ENCODE results near the gene USP33.

DNA sequence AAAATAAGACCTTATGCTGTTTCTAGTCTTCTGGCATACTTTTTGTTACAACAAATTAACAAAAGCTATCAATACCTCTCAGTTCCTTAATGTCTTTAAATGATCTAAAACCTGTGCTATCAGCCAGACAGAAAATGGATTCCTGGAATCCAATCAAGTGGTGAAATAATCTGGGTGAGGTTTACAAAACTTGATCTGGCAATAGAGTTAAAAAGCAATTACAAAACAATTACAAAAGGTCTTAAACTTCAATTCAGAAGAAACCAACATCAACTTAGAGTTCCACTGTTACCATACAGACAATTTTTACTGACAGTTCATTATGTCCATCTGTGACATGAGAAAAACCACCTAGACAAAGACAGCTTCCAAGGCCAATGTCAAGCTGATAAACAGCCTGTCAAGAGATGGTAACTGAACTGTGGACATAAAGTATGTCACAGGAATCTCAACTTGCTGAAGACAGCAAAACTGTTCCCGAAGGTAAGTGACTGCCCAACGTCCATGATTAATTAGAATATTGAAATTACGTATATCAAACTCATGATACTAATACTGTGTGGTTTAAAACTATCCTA is 94.6 kb downstream of the USP33 start:
- TF ChIP-seq, protein P1, sequence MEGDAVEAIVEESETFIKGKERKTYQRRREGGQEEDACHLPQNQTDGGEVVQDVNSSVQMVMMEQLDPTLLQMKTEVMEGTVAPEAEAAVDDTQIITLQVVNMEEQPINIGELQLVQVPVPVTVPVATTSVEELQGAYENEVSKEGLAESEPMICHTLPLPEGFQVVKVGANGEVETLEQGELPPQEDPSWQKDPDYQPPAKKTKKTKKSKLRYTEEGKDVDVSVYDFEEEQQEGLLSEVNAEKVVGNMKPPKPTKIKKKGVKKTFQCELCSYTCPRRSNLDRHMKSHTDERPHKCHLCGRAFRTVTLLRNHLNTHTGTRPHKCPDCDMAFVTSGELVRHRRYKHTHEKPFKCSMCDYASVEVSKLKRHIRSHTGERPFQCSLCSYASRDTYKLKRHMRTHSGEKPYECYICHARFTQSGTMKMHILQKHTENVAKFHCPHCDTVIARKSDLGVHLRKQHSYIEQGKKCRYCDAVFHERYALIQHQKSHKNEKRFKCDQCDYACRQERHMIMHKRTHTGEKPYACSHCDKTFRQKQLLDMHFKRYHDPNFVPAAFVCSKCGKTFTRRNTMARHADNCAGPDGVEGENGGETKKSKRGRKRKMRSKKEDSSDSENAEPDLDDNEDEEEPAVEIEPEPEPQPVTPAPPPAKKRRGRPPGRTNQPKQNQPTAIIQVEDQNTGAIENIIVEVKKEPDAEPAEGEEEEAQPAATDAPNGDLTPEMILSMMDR (IDR thresholded peaks at IDR 0.05; ENCODE audit: insufficient read depth, low read length, poor library complexity, severe bottlenecking), result no peak
- TF ChIP-seq EZH2phosphoT487 (conservative IDR thresholded peaks at IDR 0.05; ENCODE audit: low read length), result no peak
